HepG2 (cell line): ENCODE results near the gene ACAN. TPM values are rescaled to one million over a fixed set of nuclear protein-coding genes. Genes with fewer than 3 reads are reported as not detected.

Experiments used
- ARNTL ChIP-seq: sonication (generic); formaldehyde crosslinking; IDR thresholded peaks from 2 replicates; pipeline ENCODE4 v1.4.0; 2020; ENCODE audit warnings: mild to moderate bottlenecking, missing genetic modification reagents
- HIVEP1 ChIP-seq: sonication (generic); formaldehyde crosslinking; IDR thresholded peaks from 2 replicates; pipeline ENCODE4 v1.4.0; 2020; ENCODE audit warnings: mild to moderate bottlenecking, missing genetic modification reagents
- HMGXB3 ChIP-seq: sonication (generic); formaldehyde crosslinking; IDR thresholded peaks from 2 replicates; pipeline ENCODE4 v1.4.0; 2020; ENCODE audit warnings: missing genetic modification reagents, borderline replicate concordance
- PLSCR1 ChIP-seq: sonication (generic); formaldehyde crosslinking; IDR thresholded peaks from 2 replicates; pipeline ENCODE4 v1.5.0; 2020; ENCODE audit warnings: missing genetic modification reagents, mild to moderate bottlenecking, borderline replicate concordance
- SOX13 ChIP-seq, 3 experiments: fragments of 450-650 bp in 1 of 3; sonication (generic) in 1 of 3; formaldehyde crosslinking in 1 of 3; IDR thresholded peaks in 2 of 3; conservative IDR thresholded peaks in 1 of 3; 2 replicates each; pipeline versions ENCODE4 v1.5.0 to v1.6.1; 2016 to 2020; ENCODE audit warnings: antibody characterized with exemption in 1 of 3, mild to moderate bottlenecking in 1 of 3, missing compliant biosample characterization in 1 of 3, missing genetic modification reagents in 1 of 3, moderate library complexity in 1 of 3
- ZNF276 ChIP-seq: sonication (generic); formaldehyde crosslinking; IDR thresholded peaks from 2 replicates; pipeline ENCODE4 v1.4.0; 2020; ENCODE audit warnings: mild to moderate bottlenecking, low read depth, missing genetic modification reagents
- ZNF615 ChIP-seq: sonication (generic); formaldehyde crosslinking; IDR thresholded peaks from 2 replicates; pipeline ENCODE4 v1.5.0; 2020; ENCODE audit warnings: mild to moderate bottlenecking, missing genetic modification reagents, borderline replicate concordance
- polyA plus RNA-seq, 8 experiments: library from polyadenylated mRNA; depleted of rRNA in 3 of 8; stranded (reverse) in 7 of 8; unstranded in 1 of 8; fragments of >200 nt; fragmentation: Illumina TruSeq in 4 of 8; extraction: Trizol in 4 of 8; gene quantifications; 2 replicates each; pipeline versions ENCODE4 v1.2.1 to v1.2.3, GENCODE V29; 2011 to 2016; ENCODE audit warnings: low read depth in 4 of 8, missing spikeins in 1 of 8, mixed read lengths in 1 of 8; ENCODE audit not compliant: insufficient read depth in 1 of 8
- total RNA-seq, 5 experiments: library from RNA; depleted of rRNA; stranded (reverse); fragments of >200 nt; fragmentation: Illumina TruSeq; extraction: Trizol; gene quantifications; 2 replicates each; pipeline ENCODE4 v1.2.3, GENCODE V29; 2016; ENCODE audit warnings: low read depth in 1 of 5

Gene ACAN
- total and polyA plus RNA-seq, 2 of the 13 experiments (the other 11 are each of a cell fraction or from before 2014, with no cell fraction given), result not detected

- no peak for TF ChIP-seq ZNF276 (CRISPR knock-in tag)
- TF ChIP-seq PLSCR1 (CRISPR knock-in tag), result no peak
- no peak for TF ChIP-seq HMGXB3 (CRISPR knock-in tag)
- no peak for TF ChIP-seq HIVEP1 (CRISPR knock-in tag)
- TF ChIP-seq ZNF615 (CRISPR knock-in tag), result no peak
- TF ChIP-seq SOX13 (IDR thresholded peaks at IDR 0.05), result no peak
- TF ChIP-seq SOX13 (CRISPR knock-in tag; conservative IDR thresholded peaks at IDR 0.05 in 1 of 2, IDR thresholded peaks at IDR 0.05 in 1 of 2), result no peak
- TF ChIP-seq ARNTL (CRISPR knock-in tag), result no peak
Measured at GRCh38 chr15:88800026-88800425, 3.2 kb upstream of the ACAN start (continued).
